GM19452 (cell line): ENCODE measurements around the gene RPS24.
A peak's percentile ranks its signal among the peaks of the same experiment; 100 is the strongest.
"Not testable (repeated sequence)": the region's sequence is repeated elsewhere in the genome, so short reads cannot be mapped to it uniquely, and the experiment has no call there.

Experiments
- ATAC-seq: cut with Tn5 transposase; IDR thresholded peaks from one replicate; pipeline ENCODE4 v1.9.1; 2021; ENCODE audit not compliant: unreplicated experiment

Gene RPS24

GRCh38 chr10:78033637-78034470 is at the start of gene RPS24:
Gene RPS24, plus strand, starts transcription at chr10:78033863. Its CDS starts 39 bp downstream, at chr10:78033902.
- peak; percentile 79 for ATAC-seq

GRCh38 chr10:77984986-77985385 is 48.7 kb upstream of the RPS24 start:
- ATAC-seq, result no peak

- no peak for ATAC-seq
These were observed 45.9 kb upstream of the RPS24 start for GRCh38 chr10:77987671-77988255.

GRCh38 chr10:77989081-77989724 is 44.5 kb upstream of the RPS24 start:
- no peak for ATAC-seq

GRCh38 chr10:77993620-77994019 is 40.0 kb upstream of the RPS24 start:
- ATAC-seq, result no peak

- ATAC-seq, result not testable (repeated sequence)
These were observed 34.9 kb upstream of the RPS24 start for GRCh38 chr10:77998780-77999179.

GRCh38 chr10:78000206-78000605 is 33.5 kb upstream of the RPS24 start:
- ATAC-seq, result no peak

GRCh38 chr10:78000956-78001472 is 32.6 kb upstream of the RPS24 start:
- ATAC-seq, result no peak

- no peak for ATAC-seq
These were observed 30.9 kb upstream of the RPS24 start for GRCh38 chr10:78002541-78003288.

- ATAC-seq, result no peak
These were observed 29.2 kb upstream of the RPS24 start for GRCh38 chr10:78004215-78005026.

GRCh38 chr10:78007172-78007571 is 26.5 kb upstream of the RPS24 start:
- no peak for ATAC-seq

- no peak for ATAC-seq
These were observed 24.0 kb upstream of the RPS24 start for GRCh38 chr10:78009662-78010061.

GRCh38 chr10:78010278-78010677 is 23.4 kb upstream of the RPS24 start:
- no peak for ATAC-seq

GRCh38 chr10:78011065-78011464 is 22.6 kb upstream of the RPS24 start:
- no peak for ATAC-seq

- no peak for ATAC-seq
These were observed 20.1 kb upstream of the RPS24 start for GRCh38 chr10:78013564-78013963.

GRCh38 chr10:78015546-78015945 is 18.1 kb upstream of the RPS24 start:
- ATAC-seq, result no peak

- no peak for ATAC-seq
These were observed 15.8 kb upstream of the RPS24 start for GRCh38 chr10:78017856-78018255.

- ATAC-seq, result no peak
These were observed 14.4 kb upstream of the RPS24 start for GRCh38 chr10:78019264-78019663.

- no peak for ATAC-seq
These were observed 12.5 kb upstream of the RPS24 start for GRCh38 chr10:78021201-78021600.

GRCh38 chr10:78023741-78024140 is 9.9 kb upstream of the RPS24 start:
- ATAC-seq, result no peak
